PC-9 (cell line): ENCODE data around the gene POU2AF1. TPM values are rescaled to one million over a fixed set of nuclear protein-coding genes. Genes with fewer than 3 reads are reported as not detected.
"Not testable (repeated sequence)": the region's sequence is repeated elsewhere in the genome, so short reads cannot be mapped to it uniquely, and the experiment has no call there.

Experiments used
- BruUV-seq: library from RNA; stranded (reverse); fragments of 400-500 nt; replicated peaks from 2 replicates; lab custom pipeline; 2021; lab: Mats Ljungman, UMichigan
- CTCF ChIA-PET: fragments of 300-600 bp; sonication (Branson Sonifier 250); formaldehyde crosslinking; loops from one replicate; lab custom pipeline; 2022; ENCODE audit warnings: antibody characterized with exemption; lab: Charles Lee
- POLR2A ChIA-PET: fragments of 300-600 bp; sonication (Branson Sonifier 250); formaldehyde crosslinking; loops from one replicate; lab custom pipeline; 2022; ENCODE audit warnings: antibody characterized with exemption; ENCODE audit not compliant: unreplicated experiment; lab: Charles Lee
- DNase-seq, 2 experiments: peaks; one replicate each; pipeline versions ENCODE4 v3.0.0 to v3.0.0-alpha.2; 2015 to 2022; ENCODE audit warnings: mixed read lengths in 1 of 2
- H2AFZ ChIP-seq: fragments of 200-600 bp; sonication (generic); 2 replicates; pipeline ENCODE4 v1.8.1; 2017; ENCODE audit warnings: antibody characterized with exemption
- H3F3A ChIP-seq: fragments of 200-600 bp; sonication (generic); 2 replicates; pipeline ENCODE4 v1.8.1; 2017; ENCODE audit warnings: antibody characterized with exemption, mild to moderate bottlenecking, low read depth; ENCODE audit not compliant: insufficient read depth
- H3K27ac ChIP-seq: fragments of 200-600 bp; sonication (generic); 2 replicates; pipeline ENCODE4 v1.6.1; 2016; ENCODE audit warnings: mixed run types
- H3K27me3 ChIP-seq: fragments of 200-600 bp; sonication (generic); 2 replicates; pipeline ENCODE4 v1.6.1; 2016; ENCODE audit warnings: low read depth, mixed run types; ENCODE audit not compliant: insufficient read depth
- H3K36me3 ChIP-seq: fragments of 200-600 bp; sonication (generic); 2 replicates; pipeline ENCODE4 v1.6.1; 2016; ENCODE audit warnings: low read depth, mixed run types
- H3K4me1 ChIP-seq: fragments of 200-600 bp; sonication (generic); replicated peaks from 2 replicates; pipeline ENCODE4 v1.6.1; 2016; ENCODE audit warnings: mixed run types; ENCODE audit not compliant: insufficient read depth
- H3K4me2 ChIP-seq: fragments of 200-600 bp; sonication (generic); 2 replicates; pipeline ENCODE4 v1.6.1; 2017; ENCODE audit warnings: mixed run types
- H3K4me3 ChIP-seq: fragments of 200-600 bp; sonication (generic); 2 replicates; pipeline ENCODE4 v1.6.1; 2016; ENCODE audit warnings: mixed run types
- H3K79me2 ChIP-seq: fragments of 200-600 bp; sonication (generic); 2 replicates; pipeline ENCODE4 v1.6.1; 2017; ENCODE audit warnings: low read depth, mixed run types
- H3K9me2 ChIP-seq: fragments of 200-600 bp; sonication (generic); 2 replicates; pipeline ENCODE4 v1.8.1; 2017; ENCODE audit warnings: mild to moderate bottlenecking; ENCODE audit not compliant: insufficient read depth
- H3K9me3 ChIP-seq: fragments of 200-600 bp; sonication (generic); 2 replicates; pipeline ENCODE4 v1.8.1; 2016; ENCODE audit warnings: low read depth; ENCODE audit not compliant: insufficient read depth
- H4K20me1 ChIP-seq: fragments of 200-600 bp; sonication (generic); 2 replicates; pipeline ENCODE4 v1.8.1; 2017; ENCODE audit not compliant: insufficient read depth
- CTCF ChIP-seq: fragments of 200-600 bp; sonication (generic); conservative IDR thresholded peaks from 2 replicates; pipeline ENCODE4 v1.6.1; 2017; ENCODE audit warnings: mixed run types, antibody characterized with exemption, mild to moderate bottlenecking, moderate library complexity
- EZH2 ChIP-seq: fragments of 200-600 bp; sonication (generic); IDR thresholded peaks from 2 replicates; pipeline ENCODE4 v1.8.0; 2017; ENCODE audit warnings: antibody characterized with exemption, low read depth
- intact Hi-C: fragments of 100-400 bp; cut with micrococcal nuclease; formaldehyde crosslinking; loops from one replicate; pipeline ENCODE4 v1.10.0; 2022; ENCODE audit not compliant: unreplicated experiment
- total RNA-seq: library from RNA; stranded (reverse); gene quantifications from 2 replicates; pipeline ENCODE4 v1.2.3, GENCODE V29; 2021

Gene POU2AF1
- total RNA-seq, 1 experiment from 2014 or later = 0.37 TPM

- BruUV-seq = no TSS peak
- CTCF ChIA-PET = no interaction called here
- DNase-seq = no peak
Measured at GRCh38 chr11:111395081-111395480, 16.0 kb upstream of the POU2AF1 start.

GRCh38 chr11:111394147-111394546, 15.1 kb upstream of the POU2AF1 start:
- BruUV-seq, H3K9me3 ChIP-seq, H3K27ac ChIP-seq, DNase-seq, H3K36me3 ChIP-seq, H3K79me2 ChIP-seq, H3K4me3 ChIP-seq, H3K4me2 ChIP-seq, H3K4me1 ChIP-seq, H3K9me2 ChIP-seq, POLR2A ChIA-PET, H3K27me3 ChIP-seq, intact Hi-C loops, H3F3A ChIP-seq, H2AFZ ChIP-seq, CTCF ChIA-PET, H4K20me1 ChIP-seq: not testable (repeated sequence)

More at GRCh38 chr11:111395081-111395480, 16.0 kb upstream of the POU2AF1 start:
- TF ChIP-seq CTCF (no peak), EZH2 (no peak)
- no peaks in the 10 kb centered on the region for H4K20me1 ChIP-seq
- no peak overlapping the region for H3K27ac ChIP-seq
- H3F3A ChIP-seq = 0 out of 2 replicates have a peak, but pooled peaks cover 4% of the 10 kb centered on the region
- no peaks in the 10 kb centered on the region for H3K9me2 ChIP-seq
- no peak overlapping the region for H3K4me2 ChIP-seq
- POLR2A ChIA-PET = no interaction called here
- intact Hi-C loops = no loop called here
- no peaks in the 10 kb centered on the region for H3K36me3 ChIP-seq
- no peak overlapping the region for H2AFZ ChIP-seq
- H3K4me3 ChIP-seq = no peak overlapping the region
- H3K9me3 ChIP-seq = no peaks in the 10 kb centered on the region
- no peaks in the 10 kb centered on the region for H3K79me2 ChIP-seq
- no peaks in the 10 kb centered on the region for H3K27me3 ChIP-seq
- H3K4me1 ChIP-seq = peaks cover 3% of the 10 kb centered on the region; the same call in 1 of the 2 replicates

- CTCF ChIA-PET = no interaction called here
- Histone ChIP-seq H3K27ac (no peak overlapping the region), H2AFZ (no peak overlapping the region), H3F3A (0 out of 2 replicates have a peak, but pooled peaks cover 4% of the 10 kb centered on the region), H3K27me3 (no peaks in the 10 kb centered on the region), H3K9me3 (no peaks in the 10 kb centered on the region; the same call in 1 of the 2 replicates), H3K4me3 (no peak overlapping the region), H3K79me2 (no peaks in the 10 kb centered on the region), H3K36me3 (no peaks in the 10 kb centered on the region), H3K9me2 (no peaks in the 10 kb centered on the region), H3K4me1 (peaks cover 8% of the 10 kb centered on the region; the same call in 1 of the 2 replicates), H4K20me1 (no peaks in the 10 kb centered on the region), H3K4me2 (no peak overlapping the region)
- DNase-seq = no peak
- no peak for TF ChIP-seq EZH2
- TF ChIP-seq CTCF = no peak
- intact Hi-C loops = no loop called here
- BruUV-seq = no TSS peak
- POLR2A ChIA-PET = no interaction called here
Measured at GRCh38 chr11:111393585-111393984, 14.5 kb upstream of the POU2AF1 start.

- no peak for TF ChIP-seq EZH2
- TF ChIP-seq CTCF = no peak
- Histone ChIP-seq H3K79me2 (no peaks in the 10 kb centered on the region), H3K9me2 (no peaks in the 10 kb centered on the region), H3K36me3 (no peaks in the 10 kb centered on the region), H3K4me3 (no peak overlapping the region), H3K27ac (no peak overlapping the region), H4K20me1 (no peaks in the 10 kb centered on the region), H3F3A (0 out of 2 replicates have a peak, but pooled peaks cover 4% of the 10 kb centered on the region), H3K27me3 (no peaks in the 10 kb centered on the region), H2AFZ (no peak overlapping the region), H3K4me2 (no peak overlapping the region), H3K9me3 (no peaks in the 10 kb centered on the region; the same call in 1 of the 2 replicates), H3K4me1 (peaks cover 13% of the 10 kb centered on the region; the same call in 1 of the 2 replicates)
- ChIA-PET POLR2A (no interaction called here), CTCF (no interaction called here)
- intact Hi-C loops = no loop called here
- no TSS peak for BruUV-seq
- peak in 1 of 2 experiments; percentile 79 for DNase-seq
Measured at GRCh38 chr11:111393096-111393495, 14.0 kb upstream of the POU2AF1 start.
